Fibroblast of peridontal ligament (primary cell): ENCODE measurements around the gene FUT9.
"Not testable (repeated sequence)": the region's sequence is repeated elsewhere in the genome, so short reads cannot be mapped to it uniquely, and the experiment has no call there.

Source experiments
- DNase-seq: peaks from one replicate; pipeline ENCODE4 v3.0.0-alpha.2; 2010; ENCODE audit errors: extremely low read depth

The FUT9 gene

GRCh38 chr6:96186094-96186493 lies 170.3 kb downstream of the FUT9 start:
- DNase-seq: no peak

- no peak for DNase-seq
These were observed 170.9 kb downstream of the FUT9 start for GRCh38 chr6:96186516-96187195.

GRCh38 chr6:96194675-96195074 lies 178.9 kb downstream of the FUT9 start:
- no peak for DNase-seq

- no peak for DNase-seq
These were observed 179.5 kb downstream of the FUT9 start for GRCh38 chr6:96195272-96195671.

GRCh38 chr6:96196633-96197032 lies 180.9 kb downstream of the FUT9 start:
- DNase-seq: no peak

- DNase-seq: no peak
These were observed 181.5 kb downstream of the FUT9 start for GRCh38 chr6:96197241-96197640.

- no peak for DNase-seq
These were observed 186.8 kb downstream of the FUT9 start for GRCh38 chr6:96202571-96202970.

- DNase-seq: no peak
These were observed 195.6 kb downstream of the FUT9 start for GRCh38 chr6:96211341-96211740.

- DNase-seq: no peak
These were observed 196.3 kb downstream of the FUT9 start for GRCh38 chr6:96212066-96212465.

- no peak for DNase-seq
These were observed 198.0 kb downstream of the FUT9 start for GRCh38 chr6:96213784-96214183.

- no peak for DNase-seq
These were observed 207.9 kb downstream of the FUT9 start for GRCh38 chr6:96223695-96224094.

- no peak for DNase-seq
These were observed 211.4 kb downstream of the FUT9 start for GRCh38 chr6:96227135-96227534.

GRCh38 chr6:96234444-96234843 lies 218.7 kb downstream of the FUT9 start:
- no peak for DNase-seq

- no peak for DNase-seq
These were observed 220.2 kb downstream of the FUT9 start for GRCh38 chr6:96235927-96236326.

- DNase-seq: no peak
These were observed 220.7 kb downstream of the FUT9 start for GRCh38 chr6:96236471-96236870.

- DNase-seq: no peak
These were observed 222.0 kb downstream of the FUT9 start for GRCh38 chr6:96237638-96238347.

- DNase-seq: no peak
These were observed 230.8 kb downstream of the FUT9 start for GRCh38 chr6:96246563-96246962.

- no peak for DNase-seq
These were observed 234.0 kb downstream of the FUT9 start for GRCh38 chr6:96249755-96250154.

- DNase-seq: no peak
These were observed 242.0 kb downstream of the FUT9 start for GRCh38 chr6:96257751-96258150.

- DNase-seq: not testable (repeated sequence)
These were observed 245.1 kb downstream of the FUT9 start for GRCh38 chr6:96260787-96261430.
